ENCODE data around the gene KRT72.

KRT72 gene

DNA sequence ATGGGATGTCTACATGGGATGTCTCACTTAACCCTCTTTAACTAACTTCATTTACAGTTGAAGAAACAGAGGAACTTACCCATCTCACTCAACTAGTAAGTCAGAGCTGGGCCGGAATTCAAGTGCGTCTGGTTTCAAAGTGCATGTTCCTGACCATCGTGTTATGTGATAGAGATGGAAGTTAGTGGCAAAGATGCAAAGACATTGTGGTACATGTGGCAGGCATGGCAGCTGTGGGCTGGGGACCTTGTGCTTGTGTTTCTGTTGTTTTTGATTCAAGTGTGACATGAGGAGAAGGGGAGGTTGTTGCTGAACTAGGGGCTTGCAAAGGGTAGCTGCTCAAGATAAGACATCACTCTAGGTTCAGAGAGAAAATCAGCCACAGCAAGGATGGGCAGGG lies 25.3 kb downstream of the KRT72 start:
- no peak for DNase-seq

GRCh38 chr12:52575256-52575655 lies 26.0 kb downstream of the KRT72 start:
- no peak for DNase-seq

DNA sequence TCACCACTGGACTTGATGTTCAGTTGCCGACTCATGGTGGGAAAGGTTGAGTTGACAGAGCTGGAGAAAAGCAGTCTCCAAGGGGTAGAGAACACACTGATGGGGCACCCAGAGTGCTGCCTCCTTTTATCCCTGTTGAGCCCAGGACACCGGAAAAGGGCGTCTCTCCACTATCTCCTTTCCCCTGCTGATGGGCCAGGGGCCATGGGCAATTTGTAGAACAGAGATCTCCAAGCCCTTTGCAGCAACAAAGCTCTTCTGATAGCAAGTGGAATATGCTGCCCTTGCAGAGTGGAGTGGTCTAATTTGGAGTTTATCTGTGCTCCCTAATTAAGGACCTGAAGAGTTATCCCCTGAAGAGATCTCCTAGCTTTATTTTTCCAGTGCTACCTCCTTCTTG lies 27.5 kb downstream of the KRT72 start, which contains the start of gene KRT74:
Gene KRT74, minus strand, starts transcription at position 101 of the 400 bp plus-strand sequence. Its CDS starts 66 bp downstream, at position 35.
- no peak for DNase-seq

GRCh38 chr12:52573306-52573705 lies 28.0 kb downstream of the KRT72 start:
- no peak for DNase-seq

- DNase-seq: no peak
Observed at GRCh38 chr12:52570511-52570910, 30.8 kb downstream of the KRT72 start.

GRCh38 chr12:52568111-52568510 lies 33.2 kb downstream of the KRT72 start:
- no peak for DNase-seq

DNA sequence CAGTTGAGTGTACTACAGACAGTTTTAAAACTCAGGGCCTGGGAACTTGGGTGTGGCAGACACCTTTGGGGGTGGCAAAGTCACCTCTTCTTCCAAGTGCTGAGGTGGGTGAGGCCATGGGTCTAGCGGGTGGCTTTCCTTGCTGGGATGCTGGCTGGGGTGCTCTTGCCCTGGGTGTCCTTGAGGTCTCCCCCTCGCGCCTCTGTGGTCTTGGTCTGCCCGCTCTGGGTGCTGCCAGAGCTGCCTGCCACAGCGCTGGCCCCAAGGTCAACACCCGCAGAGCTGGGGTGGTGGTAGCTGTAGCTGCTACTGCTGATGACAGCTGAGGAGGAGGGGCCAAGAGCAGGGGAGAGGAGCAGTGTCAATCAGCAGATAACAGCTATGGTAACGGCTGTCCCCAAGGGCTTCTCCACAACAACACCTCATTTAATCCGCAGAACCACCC lies 34.4 kb downstream of the KRT72 start:
- no peak for DNase-seq

DNA sequence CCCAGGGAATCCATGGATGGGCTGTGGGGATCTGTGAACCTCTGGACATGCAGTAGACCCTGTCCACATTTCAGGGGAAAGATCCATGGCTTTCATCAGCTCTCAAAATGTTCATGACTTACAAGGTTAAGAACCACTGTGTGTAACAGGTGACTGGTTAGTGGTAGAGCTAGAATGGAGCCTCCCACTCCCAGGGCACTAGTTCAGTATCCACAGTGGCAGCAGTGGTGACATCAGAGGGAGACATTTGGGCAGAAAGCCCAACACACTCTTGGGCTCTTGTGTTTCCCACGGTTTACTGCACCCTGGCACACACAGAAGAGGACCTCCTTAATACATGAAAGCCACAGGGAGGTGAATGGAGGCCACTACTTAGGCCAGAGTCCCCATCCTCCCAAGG lies 36.7 kb downstream of the KRT72 start:
- DNase-seq: no peak

DNA sequence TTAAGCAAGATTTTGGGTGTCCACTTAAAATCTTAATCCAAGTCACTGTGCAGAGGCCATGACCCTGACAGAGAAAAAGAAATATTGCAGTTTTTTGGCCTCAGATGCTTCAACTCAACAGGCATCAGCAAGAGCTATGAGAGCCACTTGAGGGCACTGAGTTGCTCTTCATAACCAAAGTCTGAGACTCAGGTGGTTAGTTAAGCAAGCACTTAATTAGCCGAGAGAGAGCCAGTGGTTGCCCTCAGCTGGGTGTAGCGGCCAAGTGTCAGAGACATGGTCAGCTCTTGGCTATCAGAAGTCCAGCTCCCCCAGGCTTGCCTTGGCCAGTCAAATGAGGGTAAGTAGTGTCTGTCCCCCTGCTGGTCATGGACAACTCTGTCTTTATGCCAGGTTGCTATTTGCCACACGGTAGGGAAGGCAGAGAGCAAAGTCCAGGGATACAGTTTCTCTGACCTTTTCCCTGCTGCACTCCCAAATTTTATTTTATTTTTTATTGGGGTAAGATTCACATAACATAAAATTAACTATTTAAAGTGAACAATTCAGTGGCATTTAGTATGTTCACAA lies 39.3 kb downstream of the KRT72 start:
- DNase-seq: no peak

DNA sequence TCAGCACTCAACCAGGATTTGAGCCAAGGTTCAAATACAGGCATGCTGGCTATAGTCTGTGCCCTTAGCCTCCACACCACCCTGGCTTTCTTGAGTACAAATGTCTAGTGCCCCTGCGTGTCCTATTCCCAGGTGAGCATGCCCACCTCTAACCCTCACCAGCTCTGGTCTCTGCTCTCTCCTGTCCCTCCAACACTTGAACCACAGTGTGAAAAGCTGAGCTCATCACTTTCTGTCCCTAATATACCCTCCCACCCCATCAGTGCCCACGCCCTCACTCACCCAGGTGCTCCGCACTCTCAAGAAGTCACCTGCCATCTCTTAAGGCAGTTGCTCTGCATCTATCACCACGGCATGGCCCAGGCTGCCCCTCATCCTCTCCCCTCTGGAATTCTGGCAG lies 41.3 kb downstream of the KRT72 start:
- DNase-seq: no peak

DNA sequence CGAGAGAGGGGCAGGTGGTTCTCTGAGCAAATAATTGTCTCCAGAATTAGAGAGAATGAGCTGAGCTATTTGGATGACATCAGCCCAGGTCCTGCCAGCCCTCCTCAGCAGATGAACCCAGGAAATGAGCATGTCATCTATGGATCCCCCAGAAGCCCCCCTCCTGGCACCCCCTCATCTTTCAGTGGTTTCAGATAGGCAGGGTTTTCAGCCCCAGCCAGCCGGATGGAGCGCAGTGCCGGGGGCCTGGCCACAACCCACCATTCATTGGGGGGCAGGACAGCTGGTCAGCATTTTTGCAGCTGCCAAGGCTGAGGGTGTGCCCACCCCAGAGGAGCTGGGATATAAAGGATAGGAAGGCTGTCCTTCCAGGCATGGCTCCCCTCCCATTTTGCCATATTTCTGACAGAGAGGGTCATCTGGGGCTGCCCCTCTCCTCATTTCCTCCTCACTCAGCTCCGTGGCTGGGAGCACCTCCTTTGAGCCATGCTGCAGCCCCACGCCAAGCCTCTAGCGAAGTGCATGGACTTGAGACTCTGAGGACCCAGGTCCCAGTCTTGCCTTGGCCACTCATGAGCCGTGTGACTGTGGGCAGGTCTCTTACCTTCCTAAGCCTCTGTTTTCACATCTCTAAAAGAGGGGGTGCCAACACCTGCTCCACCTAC lies 42.4 kb downstream of the KRT72 start:
- no peak for DNase-seq

DNA sequence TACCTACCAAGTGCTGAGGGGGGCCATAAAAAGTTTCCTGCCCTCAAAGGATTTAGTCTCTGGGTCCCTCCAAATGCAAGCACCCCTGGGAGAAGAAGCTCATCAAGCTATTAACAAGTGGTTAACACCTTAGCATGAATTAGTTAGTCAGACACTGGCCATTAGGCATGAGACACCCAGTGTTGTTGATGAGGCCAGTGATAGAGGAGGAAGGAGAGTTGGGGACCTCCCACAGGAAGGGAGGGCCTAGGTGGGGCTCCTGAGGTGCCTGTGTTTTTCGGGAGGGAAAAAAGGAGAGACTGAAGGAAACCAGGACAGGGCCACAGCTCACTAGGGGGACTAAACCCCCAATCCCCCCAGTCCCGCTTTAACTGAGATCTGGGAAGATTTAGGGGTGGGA lies 43.8 kb downstream of the KRT72 start:
- DNase-seq: no peak

GRCh38 chr12:52555577-52555976 lies 45.7 kb downstream of the KRT72 start:
- DNase-seq: no peak

DNA sequence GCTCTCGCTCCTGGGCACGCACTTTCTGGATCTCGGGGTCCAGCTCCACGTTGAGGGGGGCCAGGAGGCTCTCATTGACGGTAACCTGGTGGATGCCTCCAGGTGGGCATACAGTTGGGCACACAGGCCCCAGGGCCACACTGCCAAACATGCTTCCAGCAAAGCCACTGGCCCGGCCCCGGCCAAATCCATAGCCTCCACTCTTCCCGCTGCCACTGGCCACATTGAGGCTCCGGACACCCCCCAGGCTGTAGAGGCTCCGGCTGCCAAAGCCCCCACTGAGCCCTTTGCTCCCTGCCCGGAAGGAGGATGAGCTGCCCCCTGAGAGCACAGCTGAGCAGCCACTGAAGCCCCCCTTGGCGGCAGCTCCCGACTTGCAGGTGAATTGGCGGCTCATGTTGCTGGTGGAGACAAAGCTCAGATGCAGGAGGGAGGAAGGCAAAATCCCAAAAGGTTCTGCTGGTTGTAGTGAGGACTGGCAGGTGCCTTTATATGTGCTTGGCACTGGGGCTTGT lies 48.5 kb downstream of the KRT72 start, which contains the start of gene KRT71:
Gene KRT71, minus strand, starts transcription at position 465 of the 515 bp plus-strand sequence. Its CDS starts 68 bp downstream, at position 397.
- no peak for DNase-seq

DNA sequence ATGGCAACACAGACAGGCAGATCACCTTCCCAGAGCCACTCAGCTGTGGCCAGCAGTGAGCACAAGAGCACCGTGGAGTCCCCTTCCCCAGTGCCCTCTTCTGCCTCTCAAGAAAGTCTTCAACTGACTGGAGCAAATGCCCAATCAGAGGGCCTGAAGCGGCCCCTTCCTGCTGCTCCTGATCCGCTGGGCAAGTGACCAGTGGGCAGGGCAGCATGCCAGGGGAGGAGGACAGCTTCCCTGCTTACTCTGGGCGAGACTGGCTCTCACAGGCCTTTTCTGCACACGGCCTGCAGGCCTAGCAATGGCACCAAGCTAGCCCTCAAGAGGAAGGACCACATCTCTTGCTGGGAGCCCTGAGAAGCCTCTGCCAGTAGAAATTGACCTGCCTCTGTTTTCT lies 49.2 kb downstream of the KRT72 start:
- no peak for DNase-seq

DNA sequence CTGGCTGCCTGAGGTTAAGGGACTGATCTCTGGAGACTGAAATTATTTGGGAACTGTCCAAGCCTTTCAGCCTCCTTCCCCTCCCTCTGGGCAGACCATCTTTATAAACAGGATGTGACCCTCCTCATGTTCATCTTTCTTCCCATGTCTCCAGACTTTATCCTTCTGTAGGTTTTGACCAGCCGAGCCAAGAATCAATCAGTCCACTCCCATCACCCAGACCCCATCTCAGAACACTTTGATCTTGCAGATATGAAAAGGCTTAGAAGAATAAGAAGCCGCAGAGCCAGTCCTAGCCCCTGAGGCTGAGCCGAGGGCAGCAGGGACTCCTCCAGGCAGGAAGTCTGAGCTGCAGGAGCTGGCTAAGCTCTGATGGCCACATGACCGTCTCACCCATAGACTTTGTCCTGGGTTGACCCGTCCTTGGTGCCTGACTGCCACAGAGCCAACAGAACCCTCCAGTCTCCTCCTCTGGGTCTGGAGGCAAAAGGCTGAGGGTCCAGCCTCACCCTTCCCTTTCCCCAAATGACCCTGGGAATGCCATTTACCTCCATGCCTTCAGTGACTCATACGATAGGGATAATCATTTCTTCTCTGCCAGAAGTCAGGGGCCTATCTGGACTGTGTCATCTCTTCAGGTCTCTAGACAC lies 49.9 kb downstream of the KRT72 start:
- DNase-seq: no peak

GRCh38 chr12:52546126-52546525 lies 55.1 kb downstream of the KRT72 start:
- no peak for DNase-seq

DNA sequence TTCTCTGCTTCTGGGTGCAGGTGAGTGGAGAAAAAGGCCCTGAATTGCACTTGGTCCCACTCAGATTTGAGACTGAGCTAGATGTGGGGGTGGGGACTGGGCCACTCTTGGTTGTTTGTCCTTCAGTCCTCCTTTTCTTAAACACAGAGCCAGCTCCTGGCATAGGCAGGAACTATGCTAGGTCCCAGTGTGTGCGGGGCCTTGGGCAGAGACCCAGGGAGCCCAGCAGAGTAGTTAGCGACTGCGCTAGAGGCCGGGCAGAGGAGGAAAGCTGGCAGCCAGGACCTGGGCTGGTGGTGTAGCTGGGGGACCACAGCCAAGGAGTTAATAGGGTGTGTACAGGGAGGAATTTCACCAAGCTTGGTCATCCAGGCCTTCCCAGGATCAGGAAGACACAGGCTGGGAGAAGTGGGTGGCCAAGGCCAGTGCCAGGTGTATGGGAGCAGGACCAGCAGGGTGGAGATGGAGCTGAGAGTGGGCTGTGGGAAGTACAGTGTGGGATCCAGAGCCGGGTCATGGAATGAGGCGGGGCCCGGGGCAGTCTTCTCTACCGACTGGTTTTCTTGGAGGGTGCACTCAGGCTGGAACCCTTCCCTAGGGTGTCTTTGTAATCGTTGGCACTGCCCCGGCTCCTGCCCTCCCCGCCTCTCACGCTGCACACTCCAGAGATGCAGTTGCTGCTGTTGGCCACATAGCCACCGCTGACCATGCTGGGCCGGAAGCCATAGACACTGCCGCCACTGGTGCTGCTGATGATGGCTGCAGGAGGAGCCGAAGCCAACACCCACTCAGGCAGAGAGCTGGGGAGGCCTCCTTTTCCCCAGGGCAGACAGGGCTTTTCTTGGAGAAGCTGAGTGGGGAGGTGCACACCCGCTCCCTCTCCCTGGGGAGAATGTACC lies 57.0 kb downstream of the KRT72 start:
- DNase-seq: no peak

GRCh38 chr12:52542785-52543318 lies 58.4 kb downstream of the KRT72 start:
- DNase-seq: no peak

DNA sequence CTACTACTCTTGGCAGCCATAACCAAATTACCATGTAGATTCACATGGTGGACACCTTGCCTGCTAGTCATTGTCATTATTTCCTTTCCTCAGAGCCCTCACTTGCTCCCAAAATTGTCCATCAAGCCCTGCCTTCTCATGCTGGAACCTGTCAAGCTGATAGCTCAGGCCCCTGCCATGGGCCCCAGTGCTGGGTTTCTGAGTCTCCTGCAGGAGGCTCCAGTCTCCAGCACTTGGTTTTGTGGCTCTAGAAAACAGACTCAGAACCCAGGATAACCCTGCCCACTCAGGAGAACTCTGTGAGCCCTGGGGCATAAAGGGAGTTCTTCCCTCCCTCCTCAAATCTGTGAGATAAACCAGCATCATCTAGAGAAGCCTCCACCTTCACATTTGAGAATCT lies 59.1 kb downstream of the KRT72 start:
- DNase-seq: no peak

GRCh38 chr12:52541709-52542108 lies 59.6 kb downstream of the KRT72 start:
- DNase-seq: no peak

- DNase-seq: no peak
Observed at GRCh38 chr12:52540531-52540930, 60.7 kb downstream of the KRT72 start.

DNA sequence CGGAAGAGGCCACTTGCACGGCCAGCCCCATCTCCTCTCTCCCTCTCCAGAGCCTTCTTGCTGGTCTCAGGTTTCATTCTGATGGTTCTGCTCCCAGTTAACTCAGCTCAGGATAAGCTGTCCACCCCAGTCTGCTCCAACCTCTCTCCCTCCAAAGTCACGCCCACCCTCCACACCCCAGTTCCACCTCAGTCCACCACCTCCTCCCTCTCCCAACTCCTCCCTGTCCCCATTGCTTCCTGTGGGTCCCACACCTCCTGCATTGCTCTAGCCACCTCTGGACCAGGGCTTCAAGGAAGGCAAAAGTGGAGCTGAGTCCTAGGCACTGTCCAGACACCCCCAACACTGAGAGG lies 61.5 kb downstream of the KRT72 start:
- no peak for DNase-seq

Measured in activated naive CD4-positive, alpha-beta T cell treated with Interleukin-2 at 50 U/mL for 16 hours (primary cell).